NOMO-1 (cell line): ENCODE measurements around the gene NME4.
"Not testable (repeated sequence)": the region's sequence is repeated elsewhere in the genome, so short reads cannot be mapped to it uniquely, and the experiment has no call there.

Source experiments
- DNase-seq, 2 experiments: peaks; one replicate each; lab custom pipeline; 2025; ENCODE audit not compliant: unreplicated experiment in 2 of 2; lab: John Stamatoyannopoulos, UW

NME4 gene

DNA sequence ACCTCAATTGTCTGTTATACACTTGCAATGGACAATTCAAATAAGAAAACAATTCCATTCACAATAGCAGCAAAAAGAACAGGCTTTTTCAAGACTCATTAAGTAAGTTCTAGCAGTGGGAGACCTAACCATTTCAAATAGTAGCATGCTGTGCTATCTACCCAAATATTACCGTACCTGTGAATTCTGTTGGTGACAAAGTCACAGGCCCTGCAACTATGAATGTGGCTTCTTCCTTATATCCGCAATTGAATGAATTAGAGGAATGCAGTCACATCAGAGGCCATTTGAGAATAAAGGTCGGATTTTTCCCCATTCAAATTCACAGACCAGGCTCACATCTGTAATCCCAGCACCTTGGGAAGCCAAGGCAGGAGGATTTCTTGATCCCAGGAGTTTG lies 800 bp upstream of the NME4 start:
- DNase-seq: no peak

DNA sequence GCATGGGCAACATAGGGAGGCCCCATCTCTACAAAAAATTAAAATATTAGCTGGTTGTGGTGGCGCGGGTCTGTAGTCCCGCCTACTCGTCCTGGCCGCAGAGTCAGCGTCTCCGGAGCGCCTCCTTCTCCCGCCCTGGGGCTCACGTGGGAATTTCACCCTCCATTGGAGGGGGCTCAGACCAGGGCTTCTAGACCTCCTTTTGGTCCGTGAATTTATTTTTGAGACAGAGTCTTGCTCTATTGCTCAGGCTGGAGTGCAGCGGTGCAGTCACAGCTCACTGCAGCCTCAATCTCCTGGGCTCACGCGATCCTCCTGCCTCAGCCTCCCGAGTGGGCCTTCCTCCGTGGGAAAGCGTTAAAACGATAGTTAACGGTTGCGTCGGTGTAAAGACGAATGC lies 394 bp upstream of the NME4 start:
- DNase-seq: peak; percentile 15 to 28

GRCh38 chr16:397736-398332 lies 835 bp downstream of the NME4 start:
- peak in 1 of 2 experiments; percentile 32 for DNase-seq

GRCh38 chr16:398561-399339 lies 1.8 kb downstream of the NME4 start:
- DNase-seq: no peak

- no peak for DNase-seq
These were observed 2.5 kb downstream of the NME4 start for GRCh38 chr16:399340-400019.

DNA sequence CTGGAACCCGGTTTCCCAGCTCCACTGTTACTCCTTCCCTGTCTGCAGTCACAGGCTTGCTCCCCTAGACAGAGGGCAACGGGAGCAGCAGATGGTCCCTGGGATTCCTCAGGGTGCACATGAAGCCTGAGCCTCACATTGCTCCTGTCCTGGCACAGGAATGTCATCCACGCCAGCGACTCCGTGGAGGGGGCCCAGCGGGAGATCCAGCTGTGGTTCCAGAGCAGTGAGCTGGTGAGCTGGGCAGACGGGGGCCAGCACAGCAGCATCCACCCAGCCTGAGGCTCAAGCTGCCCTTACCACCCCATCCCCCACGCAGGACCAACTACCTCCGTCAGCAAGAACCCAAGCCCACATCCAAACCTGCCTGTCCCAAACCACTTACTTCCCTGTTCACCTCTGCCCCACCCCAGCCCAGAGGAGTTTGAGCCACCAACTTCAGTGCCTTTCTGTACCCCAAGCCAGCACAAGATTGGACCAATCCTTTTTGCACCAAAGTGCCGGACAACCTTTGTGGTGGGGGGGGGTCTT lies 3.1 kb downstream of the NME4 start:
- peak in 1 of 2 experiments; percentile 30 for DNase-seq

GRCh38 chr16:401468-402348 lies 4.7 kb downstream of the NME4 start, which contains the start of gene DECR2:
TSS of gene DECR2 (plus strand) at chr16:401885. CDS start at chr16:401964, 79 bp downstream.
- DNase-seq: peak; percentile 66 to 80

GRCh38 chr16:404971-405486 lies 8.0 kb downstream of the NME4 start:
- no peak for DNase-seq

DNA sequence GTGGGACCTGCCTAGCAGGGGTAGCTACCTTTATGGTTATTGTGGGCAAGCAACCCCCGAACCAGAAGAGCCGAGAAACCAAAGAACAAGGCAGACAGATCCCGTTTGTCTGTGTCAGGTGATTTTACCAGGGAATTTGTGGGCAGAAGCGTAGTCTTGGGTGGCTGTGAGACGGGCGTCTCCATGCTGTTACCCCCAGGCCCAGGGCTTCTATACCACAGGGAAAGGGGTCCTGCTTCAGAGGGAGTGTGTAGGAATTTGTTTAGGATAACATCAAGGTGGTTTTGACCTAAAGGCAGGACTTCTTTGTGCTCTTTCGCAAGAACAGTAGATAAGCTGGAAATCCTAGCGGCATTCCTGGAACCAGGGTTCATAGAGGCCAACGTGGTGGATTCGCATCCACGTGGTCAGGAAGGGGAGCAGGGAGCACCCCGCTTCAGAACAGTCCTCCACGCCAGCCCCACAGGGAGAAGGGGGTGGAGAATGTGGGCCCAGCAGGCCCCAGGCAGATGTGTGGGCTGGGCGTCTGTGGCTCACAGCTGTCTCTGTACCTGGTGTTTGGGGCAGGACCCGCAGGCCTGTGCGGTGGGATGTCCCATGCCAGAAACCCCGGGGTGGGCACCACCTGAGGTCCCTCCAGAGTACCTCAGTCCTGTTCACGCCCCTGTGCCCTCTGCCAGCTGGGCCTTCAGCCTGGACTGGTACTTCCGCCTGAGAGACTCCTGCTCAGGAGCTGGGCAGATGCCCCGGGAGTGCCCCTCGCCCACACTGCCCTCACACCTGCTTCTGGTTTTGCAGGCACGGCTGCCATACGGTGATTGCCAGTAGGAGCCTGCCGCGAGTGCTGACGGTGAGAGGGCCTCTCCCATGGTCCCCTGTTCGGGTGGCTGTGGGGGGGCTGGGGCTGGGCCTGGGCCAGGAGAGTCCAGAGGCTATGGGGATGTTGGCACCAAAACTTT lies 8.8 kb downstream of the NME4 start:
- DNase-seq: no peak

DNA sequence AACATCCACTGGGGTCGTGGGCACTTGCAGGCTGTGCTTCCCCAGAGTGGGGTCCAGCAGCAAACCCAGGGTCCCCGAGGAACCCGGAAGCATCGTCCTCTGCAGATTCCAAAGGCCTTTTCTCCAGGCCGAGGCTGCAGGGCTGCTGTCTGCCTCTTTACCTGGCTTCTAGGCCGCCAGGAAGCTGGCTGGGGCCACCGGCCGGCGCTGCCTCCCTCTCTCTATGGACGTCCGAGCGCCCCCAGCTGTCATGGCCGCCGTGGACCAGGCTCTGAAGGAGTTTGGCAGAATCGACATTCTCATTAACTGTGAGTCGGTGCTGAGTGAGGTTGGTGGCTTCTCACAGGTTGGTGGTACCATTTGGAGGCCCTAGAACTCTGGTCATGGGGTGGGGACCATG lies 10.3 kb downstream of the NME4 start:
- no peak for DNase-seq

DNA sequence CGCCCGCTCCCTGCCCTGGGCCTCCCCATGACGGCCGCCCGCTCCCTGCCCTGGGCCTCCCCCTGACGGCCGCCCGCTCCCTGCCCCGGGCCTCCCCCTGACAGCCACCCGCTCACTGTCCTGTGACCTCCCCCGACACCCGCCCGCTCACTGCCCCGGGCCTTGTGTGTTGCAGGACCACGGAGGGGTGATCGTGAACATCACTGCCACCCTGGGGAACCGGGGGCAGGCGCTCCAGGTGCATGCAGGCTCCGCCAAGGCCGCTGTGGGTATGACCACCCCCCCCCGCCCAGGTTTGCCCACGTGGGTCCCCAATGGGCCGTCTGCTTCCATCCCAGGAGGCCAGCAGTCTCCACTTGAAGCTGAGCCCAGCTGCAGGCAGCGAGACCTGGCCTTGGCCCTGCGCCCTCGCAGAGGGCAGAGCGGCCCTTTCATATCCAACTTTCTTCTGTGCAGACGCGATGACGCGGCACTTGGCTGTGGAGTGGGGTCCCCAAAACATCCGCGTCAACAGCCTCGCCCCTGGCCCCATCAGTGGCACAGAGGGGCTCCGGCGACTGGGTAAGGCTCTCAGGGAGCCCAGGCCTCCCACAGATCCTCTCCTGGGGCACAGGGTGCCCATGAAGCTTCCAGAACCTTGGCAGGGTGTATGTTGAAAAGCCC lies 13.6 kb downstream of the NME4 start:
- no peak for DNase-seq

DNA sequence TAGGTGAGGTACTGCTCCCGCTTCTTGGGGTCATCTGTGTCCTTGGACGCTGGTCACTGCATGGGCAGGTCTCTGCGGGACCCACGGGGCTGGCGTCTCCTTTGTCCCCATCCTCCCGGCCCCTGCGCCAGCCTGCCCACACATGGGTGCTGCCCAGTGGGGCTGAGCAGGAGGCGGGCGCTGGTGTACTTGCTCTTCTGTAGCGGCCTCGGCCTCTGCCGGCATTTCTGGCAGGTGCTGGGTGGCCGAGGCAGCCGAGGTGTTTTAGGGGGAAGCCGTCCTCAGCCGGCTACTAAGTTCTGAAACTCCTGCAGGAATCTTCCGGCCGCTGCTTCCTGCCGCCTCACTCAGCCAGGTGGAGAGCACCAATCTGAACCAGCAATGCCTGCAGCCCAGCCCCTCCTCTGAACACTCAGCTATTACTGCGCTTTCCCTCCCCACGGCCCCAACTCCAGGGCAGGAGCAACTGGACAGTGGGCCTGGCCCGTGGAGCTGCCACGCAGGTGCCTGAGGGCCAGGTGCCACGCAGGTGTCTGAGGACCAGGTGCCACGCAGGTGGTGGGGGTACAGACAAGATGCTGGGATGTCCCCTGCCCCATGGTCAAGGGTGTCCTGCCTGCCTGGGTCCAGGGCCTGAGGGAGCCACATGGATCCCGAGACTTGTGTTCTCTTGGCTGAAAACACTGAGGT lies 14.7 kb downstream of the NME4 start:
- no peak for DNase-seq

DNA sequence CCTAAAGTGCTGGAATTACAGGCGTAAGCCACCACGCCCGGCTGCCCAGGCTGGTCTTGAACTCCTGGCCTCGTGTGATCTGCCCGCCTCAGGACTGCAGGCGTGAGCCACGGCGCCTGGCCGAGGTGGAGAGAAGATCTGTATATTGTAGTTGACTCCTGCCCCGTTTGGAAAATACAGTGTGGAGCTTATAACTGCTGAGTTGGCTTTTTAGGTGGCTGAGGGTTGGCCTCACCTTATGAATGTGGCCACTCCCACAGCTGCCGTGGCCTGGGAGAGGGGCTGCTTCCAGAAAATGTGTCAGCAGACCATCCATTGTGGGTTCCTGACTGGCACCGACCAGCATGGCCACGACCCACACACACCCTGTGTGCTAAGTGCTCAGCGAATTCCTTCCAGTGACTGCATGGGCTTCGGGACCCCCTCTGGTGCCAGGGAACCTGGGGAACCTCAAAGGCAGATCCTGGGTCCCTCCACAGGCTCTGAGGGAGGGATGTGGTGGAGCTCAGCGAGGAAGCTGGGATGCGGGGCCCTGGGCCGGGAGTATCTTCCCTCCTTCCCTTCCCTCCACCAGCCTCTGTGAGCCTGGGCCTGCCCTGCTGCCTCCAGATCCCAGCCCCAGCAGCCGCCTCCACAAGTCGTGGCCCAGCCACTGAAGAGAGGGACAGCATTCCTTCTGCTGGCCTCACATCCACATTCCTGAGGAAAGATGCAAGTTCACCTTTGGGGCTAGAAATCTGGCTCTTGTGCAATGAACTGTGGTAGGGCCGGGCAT lies 17.6 kb downstream of the NME4 start:
- no peak for DNase-seq

- not testable (repeated sequence) for DNase-seq
These were observed 18.1 kb downstream of the NME4 start for GRCh38 chr16:415170-415498.

DNA sequence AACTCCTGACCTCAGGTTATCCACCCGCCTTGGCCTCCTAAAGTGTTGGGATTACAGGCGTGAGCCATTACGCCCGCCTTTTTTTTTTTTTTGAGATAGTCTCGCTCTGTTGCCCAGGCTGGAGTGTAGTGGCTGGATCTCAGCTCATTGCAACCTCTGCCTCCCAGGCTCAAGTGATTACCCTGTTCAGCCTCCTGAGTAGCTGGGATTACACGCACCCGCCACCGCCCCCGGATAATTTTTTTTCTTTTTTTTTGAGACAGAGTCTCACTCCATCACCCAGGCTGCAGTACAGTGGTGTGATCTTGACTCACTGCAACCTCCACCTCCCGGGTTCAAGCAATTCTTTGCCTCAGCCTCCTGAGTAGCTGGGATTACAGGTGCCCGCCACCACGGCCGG lies 25.2 kb downstream of the NME4 start:
- DNase-seq: not testable (repeated sequence)

GRCh38 chr16:424033-424622 lies 27.1 kb downstream of the NME4 start:
- no peak for DNase-seq

- DNase-seq: no peak
These were observed 27.7 kb downstream of the NME4 start for GRCh38 chr16:424623-425081.
